WTC11 (cell line): ENCODE data around the gene POLA1. TPM values are rescaled to one million over a fixed set of nuclear protein-coding genes. Genes with fewer than 3 reads are reported as not detected.

Source experiments
- ATAC-seq: fragments of 200-7000 bp; cut with Tn5 transposase; 2 replicates; pipeline ENCODE4 v1.10.0; 2021; ENCODE audit warnings: mild to moderate bottlenecking, moderate library complexity
- CTCF ChIA-PET: fragments of 300-600 bp; sonication (Branson Sonifier 250); formaldehyde crosslinking; loops from one replicate; lab custom pipeline; 2021; ENCODE audit warnings: antibody characterized with exemption; lab: Charles Lee
- POLR2A ChIA-PET: fragments of 350-600 bp; sonication (Branson Sonifier 250); formaldehyde crosslinking; loops from one replicate; lab custom pipeline; 2021; ENCODE audit warnings: antibody characterized with exemption; lab: Charles Lee
- DNase-seq: peaks from one replicate; pipeline ENCODE4 v3.0.0; 2021; ENCODE audit warnings: low spot score
- H3K27ac Mint-ChIP-seq: 2 replicates; pipeline ENCODE4 v1.8.0; 2021; ENCODE audit warnings: mixed read lengths
- H3K27me3 Mint-ChIP-seq: 2 replicates; pipeline ENCODE4 v1.8.0; 2021; ENCODE audit warnings: low read depth, mild to moderate bottlenecking, moderate library complexity, mixed read lengths
- H3K36me3 Mint-ChIP-seq: 2 replicates; pipeline ENCODE4 v1.8.0; 2021; ENCODE audit warnings: mixed read lengths
- H3K4me1 Mint-ChIP-seq: 2 replicates; pipeline ENCODE4 v1.8.0; 2022; ENCODE audit warnings: mixed read lengths
- H3K4me3 Mint-ChIP-seq: 2 replicates; pipeline ENCODE4 v1.8.0; 2021; ENCODE audit warnings: mild to moderate bottlenecking, moderate library complexity, mixed read lengths
- H3K9me3 Mint-ChIP-seq: 2 replicates; pipeline ENCODE4 v1.8.0; 2021; ENCODE audit warnings: mixed read lengths
- AFF4 ChIP-seq: sonication (generic); formaldehyde crosslinking; IDR thresholded peaks from 2 replicates; pipeline ENCODE4 v1.8.1; 2023; ENCODE audit warnings: mild to moderate bottlenecking, missing genetic modification reagents, borderline replicate concordance
- ATF1 ChIP-seq: sonication (generic); formaldehyde crosslinking; IDR thresholded peaks from 2 replicates; pipeline ENCODE4 v1.8.1; 2023; ENCODE audit warnings: mild to moderate bottlenecking, moderate library complexity, missing genetic modification reagents
- CREM ChIP-seq: sonication (generic); formaldehyde crosslinking; IDR thresholded peaks from 2 replicates; pipeline ENCODE4 v1.8.1; 2022; ENCODE audit warnings: mild to moderate bottlenecking, missing genetic modification reagents, moderate library complexity
- CTCF ChIP-seq: fragments of 200-600 bp; IDR thresholded peaks from 2 replicates; pipeline ENCODE4 v1.8.0; 2022; ENCODE audit warnings: antibody characterized with exemption
- E2F5 ChIP-seq: sonication (generic); formaldehyde crosslinking; IDR thresholded peaks from 2 replicates; pipeline ENCODE4 v1.8.1; 2022; ENCODE audit warnings: mild to moderate bottlenecking, moderate library complexity, missing genetic modification reagents
- ELF4 ChIP-seq: sonication (generic); formaldehyde crosslinking; IDR thresholded peaks from 2 replicates; pipeline ENCODE4 v1.8.1; 2022; ENCODE audit warnings: low read depth, mild to moderate bottlenecking, moderate library complexity, missing genetic modification reagents
- ETV6 ChIP-seq: sonication (generic); formaldehyde crosslinking; IDR thresholded peaks from 2 replicates; pipeline ENCODE4 v1.8.1; 2022; ENCODE audit warnings: mild to moderate bottlenecking, missing genetic modification reagents
- GABPB1 ChIP-seq: sonication (generic); formaldehyde crosslinking; IDR thresholded peaks from 2 replicates; pipeline ENCODE4 v1.8.1; 2023; ENCODE audit warnings: mild to moderate bottlenecking, missing genetic modification reagents
- IRF2 ChIP-seq: sonication (generic); formaldehyde crosslinking; IDR thresholded peaks from 2 replicates; pipeline ENCODE4 v1.8.0; 2022; ENCODE audit warnings: low read depth, missing genetic modification reagents, borderline replicate concordance
- JAZF1 ChIP-seq: fragments of 250-450 bp; sonication (Bioruptor Pico); IDR thresholded peaks from 2 replicates; pipeline ENCODE4 v1.9.0; 2021; ENCODE audit warnings: moderate library complexity, mild to moderate bottlenecking, inconsistent platforms
- NFATC4 ChIP-seq: fragments of 250-450 bp; sonication (Bioruptor Pico); IDR thresholded peaks from 2 replicates; pipeline ENCODE4 v1.9.0; 2021; ENCODE audit warnings: mild to moderate bottlenecking
- NFE2L1 ChIP-seq: sonication (generic); formaldehyde crosslinking; IDR thresholded peaks from 2 replicates; pipeline ENCODE4 v1.8.1; 2023; ENCODE audit warnings: missing genetic modification reagents
- NFYB ChIP-seq: sonication (generic); formaldehyde crosslinking; conservative IDR thresholded peaks from 2 replicates; pipeline ENCODE4 v1.8.0; 2022; ENCODE audit warnings: low read depth, missing genetic modification reagents
- PRRX2 ChIP-seq: fragments of 250-450 bp; sonication (Bioruptor Pico); IDR thresholded peaks from 2 replicates; pipeline ENCODE4 v1.8.0; 2021; ENCODE audit warnings: mild to moderate bottlenecking
- RELA ChIP-seq: sonication (generic); formaldehyde crosslinking; IDR thresholded peaks from 2 replicates; pipeline ENCODE4 v1.8.1; 2022; ENCODE audit warnings: missing genetic modification reagents, mild to moderate bottlenecking, borderline replicate concordance
- STAT6 ChIP-seq: sonication (generic); formaldehyde crosslinking; conservative IDR thresholded peaks from 2 replicates; pipeline ENCODE4 v1.8.1; 2023; ENCODE audit warnings: mild to moderate bottlenecking, low read depth, missing genetic modification reagents, moderate library complexity
- ZNF263 ChIP-seq: sonication (generic); formaldehyde crosslinking; IDR thresholded peaks from 2 replicates; pipeline ENCODE4 v1.8.1; 2022; ENCODE audit warnings: low read depth, mild to moderate bottlenecking, moderate library complexity, missing genetic modification reagents
- ZNF281 ChIP-seq: sonication (generic); formaldehyde crosslinking; IDR thresholded peaks from 2 replicates; pipeline ENCODE4 v1.8.0; 2023; ENCODE audit warnings: mild to moderate bottlenecking, missing genetic modification reagents
- ZNF416 ChIP-seq: fragments of 250-450 bp; sonication (Bioruptor Pico); IDR thresholded peaks from 2 replicates; pipeline ENCODE4 v1.9.0; 2021; ENCODE audit warnings: mild to moderate bottlenecking, inconsistent platforms
- ZNF532 ChIP-seq: fragments of 250-450 bp; sonication (Bioruptor Pico); IDR thresholded peaks from 2 replicates; pipeline ENCODE4 v1.9.0; 2021; ENCODE audit warnings: mild to moderate bottlenecking, borderline replicate concordance
- total RNA-seq: library from RNA; stranded (reverse); gene quantifications from 3 replicates; pipeline ENCODE4 v1.2.3, GENCODE V29; 2021

Gene POLA1
- total RNA-seq, 1 experiment from 2014 or later, result 29.9 TPM

- no peak for TF ChIP-seq ZNF532
- no peak for TF ChIP-seq ELF4 (CRISPR knock-in tag)
- TF ChIP-seq STAT6 (CRISPR knock-in tag), result no peak
- TF ChIP-seq PRRX2 (CRISPR knock-in tag), result no peak
- TF ChIP-seq ZNF416, result no peak
- no peak for TF ChIP-seq JAZF1 (CRISPR knock-in tag)
- TF ChIP-seq RELA (CRISPR knock-in tag), result no peak
- no peak for TF ChIP-seq ETV6 (CRISPR knock-in tag)
- TF ChIP-seq NFYB (CRISPR knock-in tag), result no peak
- TF ChIP-seq IRF2 (CRISPR knock-in tag), result no peak
- TF ChIP-seq CTCF, result no peak
- TF ChIP-seq E2F5, result no peak
Observed at GRCh38 chrX:24696294-24696693, 2.6 kb downstream of the POLA1 start (continued).

GRCh38 chrX:24702362-24703184, 8.9 kb downstream of the POLA1 start:
- no peaks in the 10 kb centered on the region for H3K27me3 Mint-ChIP-seq
- H3K4me3 Mint-ChIP-seq, result no peak overlapping the region
- no peaks in the 10 kb centered on the region for H3K4me1 Mint-ChIP-seq
- CTCF ChIA-PET, result no interaction called here
- H3K36me3 Mint-ChIP-seq, result peaks cover 37% of the 10 kb centered on the region
- DNase-seq (no peak), ATAC-seq (no peak)
- POLR2A ChIA-PET, result no interaction called here
- no peak overlapping the region for H3K27ac Mint-ChIP-seq
- no peaks in the 10 kb centered on the region for H3K9me3 Mint-ChIP-seq
- TF ChIP-seq RELA (CRISPR knock-in tag) (no peak), NFATC4 (no peak), ELF4 (CRISPR knock-in tag) (no peak), NFE2L1 (no peak), AFF4 (CRISPR knock-in tag) (no peak), GABPB1 (no peak), CREM (CRISPR knock-in tag) (no peak), ZNF281 (no peak), ZNF263 (CRISPR knock-in tag) (no peak), IRF2 (CRISPR knock-in tag) (no peak), ATF1 (CRISPR knock-in tag) (no peak)
